ENCODE measurements around the gene TNFRSF8. TPM values are rescaled to one million over a fixed set of nuclear protein-coding genes. Genes with fewer than 3 reads are reported as not detected.
A peak's percentile ranks its signal among the peaks of the same experiment; 100 is the strongest.

Gene TNFRSF8
- total RNA-seq, 4 donors from 2014 or later = 0.83 to 2.8 (median 2.3) TPM

DNA sequence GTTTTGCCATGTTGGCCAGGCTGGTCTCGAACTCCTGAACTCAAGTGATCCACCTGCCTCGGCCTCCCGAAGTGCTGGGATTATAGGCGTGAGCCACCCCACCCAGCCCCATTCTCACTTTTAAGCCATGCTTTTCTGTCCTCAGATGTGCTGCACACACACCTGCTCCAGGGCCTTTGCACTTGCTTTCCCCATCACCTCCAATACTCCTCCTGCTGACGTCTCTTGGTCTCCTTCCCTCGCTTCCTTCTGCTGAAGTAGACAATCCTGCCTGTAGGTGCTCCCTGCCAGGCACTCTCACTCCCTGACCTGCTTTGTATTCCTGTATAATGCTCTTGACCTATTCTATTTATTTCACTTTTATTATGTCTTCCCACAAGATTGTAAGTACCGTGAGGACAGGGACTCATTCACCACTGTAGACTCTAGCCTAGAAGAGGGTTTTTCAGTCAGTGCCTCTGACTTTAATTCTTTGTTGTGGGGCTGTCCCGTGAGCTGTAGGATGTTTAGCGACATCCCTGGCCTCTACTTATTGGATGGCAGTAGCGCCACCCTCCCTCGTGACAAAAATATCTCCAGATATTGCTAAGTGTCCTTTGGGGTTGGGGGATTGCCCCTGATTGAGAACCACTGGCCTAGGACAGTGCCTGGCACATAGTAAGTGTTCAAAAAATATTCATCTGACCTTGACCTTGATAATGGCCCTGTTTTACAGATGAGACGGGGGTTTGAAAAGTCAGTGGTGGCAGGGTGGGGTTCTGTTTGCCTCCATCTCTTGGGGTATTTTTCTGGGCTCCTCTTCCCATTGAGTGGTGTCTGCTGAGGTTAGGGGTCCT lies 108.3 kb downstream of the TNFRSF8 start:
- H3K27me3 ChIP-seq = peaks cover 0 to 43% (median 3%) of the 10 kb centered on the region in 4 donors
- no peaks in the 10 kb centered on the region for H3K9me3 ChIP-seq
- WGBS = 93% methylated on average over 9 of the region's 12 CpGs
- TF ChIP-seq EP300 (IDR thresholded peaks at IDR 0.05) (no peak), POLR2AphosphoS5 (IDR thresholded peaks at IDR 0.05) (no peak), POLR2A (IDR thresholded peaks at IDR 0.05; ENCODE audit: low read depth) (no peak)
- TF ChIP-seq, protein P1, sequence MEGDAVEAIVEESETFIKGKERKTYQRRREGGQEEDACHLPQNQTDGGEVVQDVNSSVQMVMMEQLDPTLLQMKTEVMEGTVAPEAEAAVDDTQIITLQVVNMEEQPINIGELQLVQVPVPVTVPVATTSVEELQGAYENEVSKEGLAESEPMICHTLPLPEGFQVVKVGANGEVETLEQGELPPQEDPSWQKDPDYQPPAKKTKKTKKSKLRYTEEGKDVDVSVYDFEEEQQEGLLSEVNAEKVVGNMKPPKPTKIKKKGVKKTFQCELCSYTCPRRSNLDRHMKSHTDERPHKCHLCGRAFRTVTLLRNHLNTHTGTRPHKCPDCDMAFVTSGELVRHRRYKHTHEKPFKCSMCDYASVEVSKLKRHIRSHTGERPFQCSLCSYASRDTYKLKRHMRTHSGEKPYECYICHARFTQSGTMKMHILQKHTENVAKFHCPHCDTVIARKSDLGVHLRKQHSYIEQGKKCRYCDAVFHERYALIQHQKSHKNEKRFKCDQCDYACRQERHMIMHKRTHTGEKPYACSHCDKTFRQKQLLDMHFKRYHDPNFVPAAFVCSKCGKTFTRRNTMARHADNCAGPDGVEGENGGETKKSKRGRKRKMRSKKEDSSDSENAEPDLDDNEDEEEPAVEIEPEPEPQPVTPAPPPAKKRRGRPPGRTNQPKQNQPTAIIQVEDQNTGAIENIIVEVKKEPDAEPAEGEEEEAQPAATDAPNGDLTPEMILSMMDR (IDR thresholded peaks at IDR 0.05) = no peak
- peaks cover 0 to 8% (median 4%) of the 10 kb centered on the region in 4 donors for H3K36me3 ChIP-seq
- DNase-seq (ENCODE audit: extremely low spot score) = no peak
- H3K27ac ChIP-seq (replicated peaks in 1 of 4) = peak overlapping the region in 3 of 4 donors; percentile 10 to 68 (median 51)
- intact Hi-C loops (cut with DNase I) = no loop called here
- peaks cover 62 to 88% (median 69%) of the 10 kb centered on the region in 4 donors for H3K4me1 ChIP-seq
- H3K4me3 ChIP-seq = no peak overlapping the region

DNA sequence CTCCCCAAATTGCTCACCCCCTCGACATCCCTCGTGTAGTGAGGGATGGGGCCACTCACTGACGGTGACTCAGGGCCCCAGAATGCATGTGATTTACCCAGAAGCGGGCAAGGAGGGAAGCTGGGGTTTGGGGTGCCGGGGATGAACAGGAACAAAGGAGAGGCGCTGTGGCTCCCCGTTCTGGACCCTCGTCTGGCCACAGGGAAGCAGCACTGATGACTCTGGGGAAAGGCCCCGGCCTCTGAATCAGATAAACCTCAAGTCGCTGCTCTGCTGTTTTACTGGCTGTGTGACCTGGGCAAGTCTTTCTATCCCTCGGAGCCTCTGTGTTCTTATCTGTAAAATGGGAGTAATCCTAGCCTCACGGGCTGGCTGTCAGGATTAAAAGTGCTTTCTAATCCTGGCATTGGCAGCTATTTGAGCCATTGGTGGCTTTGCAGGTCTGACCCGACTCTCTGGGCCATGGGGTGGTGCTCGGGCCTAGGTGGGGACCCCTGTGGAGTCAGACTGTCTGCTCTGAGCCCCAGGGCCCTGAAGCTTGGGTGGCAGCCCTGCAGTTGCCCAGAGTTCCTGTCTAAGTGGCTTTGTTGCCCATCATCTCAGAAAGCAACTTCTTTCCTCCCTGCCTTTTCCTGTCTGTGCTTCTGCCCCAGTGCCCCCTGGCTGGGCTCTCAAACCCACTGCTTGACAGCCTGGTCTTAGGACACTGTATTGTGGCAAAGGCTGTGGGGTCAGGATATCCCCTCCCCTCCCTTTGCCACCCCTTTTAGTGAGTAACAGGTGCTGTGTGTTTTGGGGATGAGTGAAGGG lies 109.1 kb downstream of the TNFRSF8 start:
- peaks cover 0 to 39% (median 2%) of the 10 kb centered on the region in 4 donors for H3K27me3 ChIP-seq
- no peak for DNase-seq (ENCODE audit: extremely low spot score)
- peak overlapping the region; percentile 31 to 68 (median 44) for H3K27ac ChIP-seq (replicated peaks in 1 of 4)
- H3K9me3 ChIP-seq = no peaks in the 10 kb centered on the region
- 89% methylated on average over 9 of the region's 14 CpGs for WGBS
- intact Hi-C loops (cut with DNase I) = no loop called here
- H3K36me3 ChIP-seq = peaks cover 0 to 8% (median 4%) of the 10 kb centered on the region in 4 donors
- TF ChIP-seq EP300 (IDR thresholded peaks at IDR 0.05) (no peak), POLR2AphosphoS5 (IDR thresholded peaks at IDR 0.05) (no peak), POLR2A (IDR thresholded peaks at IDR 0.05; ENCODE audit: low read depth) (no peak)
- TF ChIP-seq, protein P1 (IDR thresholded peaks at IDR 0.05) = no peak
- H3K4me3 ChIP-seq = no peak overlapping the region
- H3K4me1 ChIP-seq = peaks cover 58 to 88% (median 71%) of the 10 kb centered on the region in 4 donors

DNA sequence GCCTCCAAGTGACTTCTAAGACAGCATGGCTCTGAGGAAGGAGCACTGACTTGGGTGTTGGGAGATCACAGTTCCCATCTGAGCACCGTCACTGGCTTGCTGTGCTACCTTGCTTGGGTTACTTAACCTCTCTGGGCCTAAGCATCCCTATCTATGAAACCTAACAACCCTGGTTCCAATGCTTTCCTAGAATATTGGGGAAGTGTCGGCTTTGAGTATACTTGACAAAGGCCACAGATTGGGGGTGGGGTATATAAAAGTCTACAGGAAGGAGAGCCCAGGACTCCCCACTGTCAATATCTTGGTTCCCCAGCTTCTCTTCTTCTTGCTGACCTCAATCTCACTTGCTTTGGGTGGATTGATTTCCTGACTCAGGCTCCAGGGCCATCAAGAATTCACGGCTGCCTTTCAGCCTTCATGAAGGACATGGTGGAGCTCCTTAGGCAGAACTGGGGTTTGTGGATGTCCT lies 110.0 kb downstream of the TNFRSF8 start:
- Histone ChIP-seq H3K27ac (replicated peaks in 1 of 4) (peak overlapping the region; percentile 1 to 68 (median 44)), H3K4me3 (peak overlapping the region in 1 of 4 donors; percentile 13), H3K27me3 (peaks cover 0 to 39% (median 0%) of the 10 kb centered on the region in 4 donors), H3K4me1 (peaks cover 64 to 91% (median 78%) of the 10 kb centered on the region in 4 donors), H3K9me3 (no peaks in the 10 kb centered on the region), H3K36me3 (peaks cover 0 to 8% (median 4%) of the 10 kb centered on the region in 4 donors)
- intact Hi-C loops (cut with DNase I) = no loop called here
- WGBS = 77% methylated on average over 2 of the region's 3 CpGs
- DNase-seq (ENCODE audit: extremely low spot score) = no peak
- TF ChIP-seq POLR2A (IDR thresholded peaks at IDR 0.05; ENCODE audit: low read depth) (no peak), POLR2AphosphoS5 (IDR thresholded peaks at IDR 0.05) (no peak), EP300 (IDR thresholded peaks at IDR 0.05) (no peak)
- TF ChIP-seq, protein P1 (IDR thresholded peaks at IDR 0.05) = no peak

DNA sequence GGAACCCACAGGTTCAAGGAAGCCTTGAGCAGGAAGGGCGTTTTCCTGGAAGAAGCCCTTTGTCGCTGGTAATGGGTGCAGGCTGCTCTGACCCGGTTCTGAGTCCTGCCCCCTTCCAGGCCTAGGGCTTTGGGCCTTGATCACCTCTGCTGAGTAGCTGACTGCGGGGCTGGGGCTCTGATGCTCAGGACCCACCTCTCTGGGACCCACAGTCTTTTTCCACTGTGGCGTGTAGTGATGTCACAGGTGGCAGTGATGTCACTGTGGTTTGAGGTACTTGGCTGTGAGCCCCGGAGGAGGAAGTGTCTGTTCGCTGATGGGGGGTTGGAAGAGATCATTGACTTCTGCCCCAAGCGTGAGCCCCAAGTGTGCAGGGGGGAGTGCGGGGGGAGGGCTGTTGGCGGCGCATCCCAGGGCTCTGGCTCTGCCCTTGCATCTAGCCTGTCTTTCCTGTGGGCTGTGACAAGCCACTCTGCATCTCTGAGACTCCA lies 110.6 kb downstream of the TNFRSF8 start:
- Histone ChIP-seq H3K4me1 (peaks cover 70 to 95% (median 84%) of the 10 kb centered on the region in 4 donors), H3K9me3 (no peaks in the 10 kb centered on the region), H3K27ac (replicated peaks in 1 of 4) (peak overlapping the region; percentile 1 to 68 (median 44)), H3K27me3 (peaks cover 0 to 37% (median 0%) of the 10 kb centered on the region in 4 donors), H3K36me3 (peaks cover 0 to 8% (median 4%) of the 10 kb centered on the region in 4 donors), H3K4me3 (peak overlapping the region in 1 of 4 donors; percentile 13)
- 58% methylated on average over 9 of the region's 11 CpGs for WGBS
- intact Hi-C loops (cut with DNase I) = no loop called here
- TF ChIP-seq POLR2AphosphoS5 (IDR thresholded peaks at IDR 0.05) (peak; percentile 27 to 48), POLR2A (IDR thresholded peaks at IDR 0.05; ENCODE audit: low read depth) (no peak)
- no peak for DNase-seq (ENCODE audit: extremely low spot score)

All from esophagus muscularis mucosa (tissue), 4 donors.